GM12873 (cell line): ENCODE measurements around the gene TGFBR1.
A peak's percentile ranks its signal among the peaks of the same experiment; 100 is the strongest.

Source experiments
- TF ChIP-seq, protein P1 (sequence below): IDR thresholded peaks from 2 replicates; pipeline ENCODE4 v1.5.1; 2012; ENCODE audit warnings: low read depth, mild to moderate bottlenecking, moderate library complexity, low read length, control low read depth; ENCODE audit not compliant: insufficient read depth; ENCODE audit errors: missing control alignments

The TGFBR1 gene

DNA sequence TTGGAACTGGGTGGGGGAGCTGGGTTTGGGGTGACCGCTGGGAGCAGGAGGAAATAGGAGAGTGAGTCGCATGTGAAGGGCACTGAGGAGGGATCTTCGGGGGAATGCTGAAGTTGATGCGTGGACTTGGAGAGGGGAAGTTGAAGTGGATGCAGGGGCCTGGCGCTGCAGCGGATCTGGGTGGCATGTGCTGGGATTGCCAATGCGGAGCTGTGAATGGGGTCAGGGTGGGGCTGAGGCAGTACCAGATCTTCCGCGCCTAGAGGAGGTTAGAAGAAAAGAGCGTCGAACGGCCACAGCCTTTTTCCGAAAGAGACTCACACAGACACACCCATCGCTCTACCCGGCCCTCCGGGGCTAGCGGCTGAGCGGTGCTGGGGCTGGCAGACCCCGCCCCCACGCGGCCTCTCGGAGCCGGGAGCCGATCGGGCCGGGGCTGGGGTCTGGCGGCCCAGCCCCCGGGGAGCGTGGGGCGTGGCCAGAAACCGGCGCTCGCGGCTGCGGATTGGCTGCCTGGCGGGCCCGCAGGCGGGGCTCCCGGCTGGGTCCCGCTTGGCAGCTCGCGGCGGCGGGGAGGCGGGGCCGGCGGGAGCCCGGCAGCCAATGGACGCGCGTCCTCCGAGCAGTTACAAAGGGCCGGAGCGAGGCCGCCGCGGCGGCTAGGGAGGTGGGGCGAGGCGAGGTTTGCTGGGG, at the start of gene TGFBR1:
TSS of gene TGFBR1 (plus strand) at position 655 of the 693 bp plus-strand sequence. CDS start 93 bp downstream, outside the sequence.
- TF ChIP-seq, protein P1, sequence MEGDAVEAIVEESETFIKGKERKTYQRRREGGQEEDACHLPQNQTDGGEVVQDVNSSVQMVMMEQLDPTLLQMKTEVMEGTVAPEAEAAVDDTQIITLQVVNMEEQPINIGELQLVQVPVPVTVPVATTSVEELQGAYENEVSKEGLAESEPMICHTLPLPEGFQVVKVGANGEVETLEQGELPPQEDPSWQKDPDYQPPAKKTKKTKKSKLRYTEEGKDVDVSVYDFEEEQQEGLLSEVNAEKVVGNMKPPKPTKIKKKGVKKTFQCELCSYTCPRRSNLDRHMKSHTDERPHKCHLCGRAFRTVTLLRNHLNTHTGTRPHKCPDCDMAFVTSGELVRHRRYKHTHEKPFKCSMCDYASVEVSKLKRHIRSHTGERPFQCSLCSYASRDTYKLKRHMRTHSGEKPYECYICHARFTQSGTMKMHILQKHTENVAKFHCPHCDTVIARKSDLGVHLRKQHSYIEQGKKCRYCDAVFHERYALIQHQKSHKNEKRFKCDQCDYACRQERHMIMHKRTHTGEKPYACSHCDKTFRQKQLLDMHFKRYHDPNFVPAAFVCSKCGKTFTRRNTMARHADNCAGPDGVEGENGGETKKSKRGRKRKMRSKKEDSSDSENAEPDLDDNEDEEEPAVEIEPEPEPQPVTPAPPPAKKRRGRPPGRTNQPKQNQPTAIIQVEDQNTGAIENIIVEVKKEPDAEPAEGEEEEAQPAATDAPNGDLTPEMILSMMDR: peak; percentile 8

DNA sequence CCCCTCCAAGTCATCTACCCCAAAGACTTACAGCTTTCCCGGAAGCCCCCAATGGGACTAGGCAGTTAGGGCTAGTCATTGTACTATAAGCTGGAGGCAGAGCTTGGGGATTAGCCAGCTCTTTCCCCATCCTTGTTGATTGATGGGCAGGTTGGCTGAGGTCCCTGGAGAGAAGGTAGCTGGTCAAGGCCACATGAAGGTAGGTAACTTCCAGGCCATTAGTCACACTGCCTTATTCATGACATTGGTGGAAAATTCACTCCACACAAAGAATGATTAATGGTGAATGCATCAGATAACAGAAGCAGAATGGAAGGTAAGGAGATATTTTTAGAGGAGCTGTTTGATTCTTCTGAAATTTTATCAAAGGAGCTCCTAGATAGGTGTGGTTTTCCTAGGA, 49.5 kb upstream of the TGFBR1 start:
- TF ChIP-seq, protein P1: no peak

DNA sequence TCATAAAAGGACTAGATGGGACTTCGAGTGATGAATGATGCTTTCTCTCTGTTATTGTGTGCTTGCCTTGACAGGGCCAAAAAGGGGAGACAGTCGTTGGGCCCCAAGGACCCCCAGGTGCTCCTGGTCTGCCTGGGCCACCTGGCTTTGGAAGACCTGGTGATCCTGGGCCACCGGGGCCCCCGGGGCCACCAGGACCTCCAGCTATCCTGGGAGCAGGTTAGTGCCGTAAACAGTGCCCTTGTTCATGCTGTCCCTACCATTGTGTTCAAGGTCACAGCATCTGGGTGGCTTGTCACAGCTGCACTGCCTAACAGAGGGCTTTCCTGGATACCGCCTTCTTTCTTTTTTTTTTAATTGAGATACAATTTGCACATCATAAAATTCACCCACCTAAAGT, 48.7 kb upstream of the TGFBR1 start:
- TF ChIP-seq, protein P1: no peak

DNA sequence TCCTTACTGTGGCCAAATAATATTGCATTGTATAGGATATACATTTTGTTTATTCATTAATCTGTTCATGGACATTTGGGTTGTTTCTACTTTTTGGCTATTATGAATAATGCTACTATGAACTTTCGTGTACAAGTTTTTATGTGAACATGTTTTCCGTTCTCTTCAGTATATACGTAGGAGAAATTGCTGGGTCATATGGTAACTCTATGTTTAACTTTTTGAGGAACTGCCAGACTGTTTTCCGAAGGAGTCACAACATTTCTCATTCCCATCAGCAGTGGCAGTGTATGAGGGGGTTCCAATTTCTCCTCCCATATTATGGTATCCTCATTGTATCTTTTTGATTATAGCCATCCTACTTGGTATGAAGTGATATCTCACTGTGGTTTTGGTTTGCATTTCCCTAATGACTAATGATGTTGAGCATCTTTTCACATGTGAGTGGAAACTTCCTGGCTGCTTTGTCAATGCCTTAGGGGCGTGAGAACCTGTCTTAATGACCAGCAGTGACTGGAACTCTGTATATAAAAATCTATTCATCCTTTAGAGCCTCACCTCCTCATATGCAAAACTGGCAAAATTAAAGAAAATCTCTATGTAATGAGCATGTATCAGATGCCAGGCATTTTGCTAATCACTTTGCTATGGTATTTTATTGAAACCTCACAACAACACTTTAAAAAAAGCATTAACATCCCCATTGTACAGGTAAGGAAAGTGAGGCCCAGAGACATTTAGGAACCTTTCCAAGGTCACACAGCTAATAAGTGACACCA, 47.8 kb upstream of the TGFBR1 start:
- TF ChIP-seq, protein P1: no peak

DNA sequence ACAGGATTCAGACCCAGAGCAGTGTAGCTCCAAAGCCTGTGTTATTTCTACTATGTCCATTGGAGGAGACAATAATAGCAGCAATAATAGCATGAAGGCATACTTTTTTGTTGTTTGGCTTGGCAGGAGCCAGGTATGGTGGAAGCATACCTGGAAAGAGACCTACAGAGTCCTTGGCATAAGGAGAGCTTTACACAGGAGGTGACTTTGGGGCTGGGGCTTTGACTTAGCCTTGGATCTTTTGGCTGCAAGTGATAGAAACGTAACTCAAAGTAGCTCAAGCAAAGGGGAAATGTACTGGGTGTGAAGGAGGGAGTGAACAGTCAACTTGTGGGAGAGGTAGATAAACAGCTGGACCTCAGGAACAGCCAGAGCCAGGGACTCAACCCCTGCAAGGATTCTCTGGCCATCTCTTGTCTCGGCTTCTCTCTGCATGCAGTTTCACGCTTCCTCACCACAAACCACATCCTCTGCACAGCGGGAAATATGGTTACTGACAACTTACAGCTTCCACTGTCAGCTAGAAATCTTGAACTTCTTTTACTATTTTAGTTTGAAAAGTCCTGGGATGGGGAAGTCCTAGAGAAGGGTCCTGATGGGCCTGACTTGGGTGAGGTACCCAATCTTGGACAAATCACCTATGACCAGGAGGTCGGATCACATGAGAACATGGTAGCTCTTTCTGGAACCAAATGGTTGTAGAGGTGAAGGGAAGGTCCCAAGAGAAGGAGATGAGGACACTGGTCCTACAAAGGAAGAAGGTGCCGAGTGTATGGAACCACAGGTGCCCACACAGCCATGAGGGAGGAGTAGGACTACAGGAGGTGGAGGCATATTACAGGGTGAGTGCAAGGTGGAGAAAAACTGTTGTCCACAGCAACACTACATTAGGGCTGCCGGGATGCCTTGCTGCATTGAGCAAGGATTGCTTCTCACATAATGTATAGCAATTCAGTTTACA, 47.0 kb upstream of the TGFBR1 start:
- TF ChIP-seq, protein P1: peak; percentile 1

DNA sequence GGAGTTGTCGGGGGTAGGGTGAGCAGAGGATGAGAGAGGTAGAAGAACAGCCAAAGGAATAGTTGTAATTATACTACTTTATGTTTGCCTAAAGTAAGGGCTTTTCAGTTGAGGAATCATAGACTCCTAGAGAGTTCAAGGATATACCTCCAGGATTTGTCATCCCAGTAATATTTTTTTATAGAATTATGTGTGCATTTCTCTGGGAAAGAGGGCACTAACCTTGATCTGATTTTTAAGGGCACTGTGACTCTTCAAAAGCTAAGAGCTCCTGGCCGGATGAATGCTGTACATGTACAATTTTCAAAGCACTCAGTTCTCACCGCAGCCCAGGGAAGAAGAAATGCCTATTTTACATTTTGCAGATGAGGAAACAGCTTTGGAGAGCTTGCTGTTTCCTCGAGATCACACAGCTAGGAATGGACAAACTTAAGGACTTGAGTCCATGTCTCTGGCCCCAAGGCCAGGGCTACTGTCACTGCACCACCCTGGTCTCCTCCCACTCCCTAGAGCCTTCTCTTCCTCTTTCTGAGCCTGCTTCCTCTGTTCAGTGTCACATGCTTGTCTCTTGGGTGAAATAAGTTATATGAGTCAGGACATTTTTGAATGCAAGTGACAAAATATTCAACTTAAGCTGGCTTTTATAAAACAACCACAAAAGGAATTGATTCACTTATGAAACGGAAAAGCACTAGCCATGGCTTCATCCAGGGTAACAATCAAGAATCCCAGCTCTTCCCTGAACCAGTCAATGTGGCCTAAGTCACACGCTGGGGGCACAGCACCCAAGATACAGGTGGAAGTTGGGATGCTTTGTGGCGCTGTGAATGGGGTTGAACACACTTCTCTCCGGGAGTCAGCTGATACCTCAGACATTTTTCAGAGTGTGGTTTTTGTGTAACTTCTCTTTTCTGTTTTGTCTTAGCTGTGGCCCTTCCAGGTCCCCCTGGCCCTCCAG, 45.7 kb upstream of the TGFBR1 start:
- TF ChIP-seq, protein P1: no peak
